ENCODE data around the gene GALK1. TPM values are rescaled to one million over a fixed set of nuclear protein-coding genes. Genes with fewer than 3 reads are reported as not detected.

Gene GALK1
- total RNA-seq, 1 experiment from 2014 or later = 33.5 TPM

DNA sequence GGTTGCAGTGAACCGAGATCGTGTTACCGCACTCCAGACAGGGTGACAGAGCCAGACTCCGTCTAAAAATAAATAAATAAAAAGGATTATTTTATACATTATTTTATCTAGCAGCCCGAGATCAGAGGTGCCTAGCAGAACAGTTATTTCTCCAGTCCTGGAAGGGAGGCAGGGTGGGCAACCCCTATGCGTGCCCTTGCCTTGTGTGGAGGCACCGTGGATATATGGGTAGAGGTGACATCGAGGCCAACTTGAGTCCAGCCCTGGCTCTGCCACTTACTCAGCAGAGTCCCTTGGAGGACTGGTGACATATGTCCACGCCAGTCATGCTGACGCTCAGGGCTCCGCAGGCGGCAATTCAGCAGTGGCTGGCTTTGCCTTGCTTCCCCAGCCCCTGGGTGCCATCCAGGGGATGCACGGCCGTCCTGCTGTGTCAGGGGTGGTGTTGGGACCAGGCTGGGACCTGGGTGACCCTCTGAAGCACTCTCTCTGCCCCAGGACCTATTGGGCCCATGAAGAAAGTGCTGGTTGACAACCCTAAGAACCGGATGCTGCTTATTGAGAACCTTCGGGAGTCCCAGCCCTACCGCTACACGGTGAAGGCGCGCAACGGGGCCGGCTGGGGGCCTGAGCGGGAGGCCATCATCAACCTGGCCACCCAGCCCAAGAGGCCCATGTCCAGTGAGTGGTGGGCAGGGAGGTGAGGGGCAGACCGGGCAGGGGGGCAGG, 13.2 kb downstream of the GALK1 start:
- no peak for DNase-seq (ENCODE audit: low read depth)

DNA sequence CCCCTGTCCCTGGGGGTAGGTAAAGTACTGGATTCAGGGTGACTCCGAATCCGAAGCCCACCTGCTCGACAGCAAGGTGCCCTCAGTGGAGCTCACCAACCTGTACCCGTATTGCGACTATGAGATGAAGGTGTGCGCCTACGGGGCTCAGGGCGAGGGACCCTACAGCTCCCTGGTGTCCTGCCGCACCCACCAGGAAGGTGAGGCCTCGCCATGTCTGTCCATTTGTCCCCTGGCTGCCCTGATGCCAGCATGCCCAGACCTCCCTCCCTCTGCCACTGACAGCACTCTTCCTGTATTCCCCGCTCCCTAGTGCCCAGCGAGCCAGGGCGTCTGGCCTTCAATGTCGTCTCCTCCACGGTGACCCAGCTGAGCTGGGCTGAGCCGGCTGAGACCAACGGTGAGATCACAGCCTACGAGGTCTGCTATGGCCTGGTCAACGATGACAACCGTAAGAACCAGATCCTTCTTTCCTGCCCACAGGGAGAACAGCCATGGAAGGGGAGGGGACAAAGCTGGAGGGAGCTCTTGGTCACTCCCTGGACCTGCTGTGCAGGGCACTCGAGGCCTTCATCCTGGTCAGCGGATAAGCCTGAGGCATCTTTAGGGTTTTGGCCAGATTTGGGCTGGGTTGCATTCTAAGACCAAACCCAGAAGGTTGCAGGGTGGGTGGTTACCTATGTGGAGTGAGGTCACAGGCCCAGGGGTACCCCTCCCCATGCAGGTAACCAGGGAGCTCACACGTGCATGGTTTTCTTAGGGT, 14.2 kb downstream of the GALK1 start:
- DNase-seq (ENCODE audit: low read depth) = no peak

DNA sequence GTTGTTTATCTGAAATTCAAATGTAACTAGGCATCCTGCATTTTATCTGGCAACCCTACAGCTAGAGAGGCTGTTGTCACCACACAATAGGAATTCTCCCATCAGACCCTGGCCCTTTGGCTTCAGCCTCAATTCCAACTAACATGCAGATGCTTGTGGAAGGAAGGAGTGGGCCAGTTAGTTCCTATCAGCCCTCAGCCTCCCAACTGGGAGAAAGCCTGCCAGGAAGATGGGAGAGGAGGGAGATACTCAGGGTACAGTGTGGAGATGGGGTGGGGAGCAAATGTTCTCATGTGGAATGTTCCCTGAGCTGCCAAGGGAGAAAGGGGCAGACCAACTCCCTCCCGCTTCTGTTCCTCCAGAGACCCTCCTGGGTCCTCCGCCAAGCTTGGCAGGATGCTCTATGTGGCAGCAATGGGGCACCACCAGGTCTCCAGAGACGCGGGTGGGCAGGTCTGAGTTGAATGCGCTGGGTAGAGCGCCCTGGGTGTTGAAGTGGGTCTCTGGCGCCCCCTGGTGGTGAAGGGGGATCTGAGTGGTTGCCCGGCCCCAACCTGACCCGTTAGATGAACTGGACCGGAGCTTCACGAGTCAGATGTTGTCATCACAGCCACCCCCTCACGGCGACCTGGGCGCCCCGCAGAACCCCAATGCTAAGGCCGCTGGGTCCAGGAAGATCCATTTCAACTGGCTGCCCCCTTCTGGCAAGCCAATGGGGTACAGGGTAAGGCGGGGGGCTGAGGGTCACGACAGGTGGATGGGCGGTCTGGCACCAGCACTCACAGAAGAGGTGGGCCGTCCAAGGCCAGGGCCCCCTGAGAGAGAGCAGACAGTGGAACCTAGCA, 15.2 kb downstream of the GALK1 start:
- DNase-seq (ENCODE audit: low read depth) = peak; percentile 69

DNA sequence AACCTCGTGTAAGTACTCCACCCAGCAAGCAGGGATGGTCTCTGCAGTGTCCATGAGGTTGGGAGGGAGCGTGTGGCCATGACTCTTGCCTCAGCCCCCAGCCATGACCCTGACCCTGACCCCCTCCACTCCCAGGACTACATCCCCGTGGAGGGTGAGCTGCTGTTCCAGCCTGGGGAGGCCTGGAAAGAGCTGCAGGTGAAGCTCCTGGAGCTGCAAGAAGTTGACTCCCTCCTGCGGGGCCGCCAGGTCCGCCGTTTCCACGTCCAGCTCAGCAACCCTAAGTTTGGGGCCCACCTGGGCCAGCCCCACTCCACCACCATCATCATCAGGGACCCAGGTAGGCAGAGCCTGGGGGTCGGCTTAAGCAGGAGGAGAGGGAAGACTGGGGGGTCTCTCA, 16.3 kb downstream of the GALK1 start:
- DNase-seq (ENCODE audit: low read depth) = no peak

DNA sequence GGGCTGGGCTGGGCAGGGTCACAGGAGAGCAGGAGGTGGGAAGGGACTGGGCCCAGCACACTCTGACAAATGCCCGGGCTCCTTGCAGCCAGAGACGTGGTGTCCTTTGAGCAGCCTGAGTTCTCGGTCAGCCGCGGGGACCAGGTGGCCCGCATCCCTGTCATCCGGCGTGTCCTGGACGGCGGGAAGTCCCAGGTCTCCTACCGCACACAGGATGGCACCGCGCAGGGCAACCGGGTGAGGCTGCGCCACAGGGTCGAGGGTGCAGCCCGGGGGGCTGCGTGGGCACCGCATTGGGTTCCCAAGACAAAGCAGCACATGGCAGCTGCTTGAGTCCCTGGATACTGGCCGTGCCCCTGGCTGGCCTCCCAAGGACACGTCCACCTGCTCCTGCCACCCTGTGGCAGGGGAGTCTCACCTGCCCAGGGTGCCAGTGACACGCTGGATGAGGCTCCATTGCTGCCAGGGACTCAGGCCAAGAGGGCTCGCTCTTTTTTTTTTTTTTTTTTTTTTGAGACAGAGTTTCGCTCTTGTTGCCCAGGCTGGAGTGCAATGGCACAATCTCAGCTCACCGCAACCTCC, 21.3 kb downstream of the GALK1 start:
- DNase-seq (ENCODE audit: low read depth) = no peak

DNA sequence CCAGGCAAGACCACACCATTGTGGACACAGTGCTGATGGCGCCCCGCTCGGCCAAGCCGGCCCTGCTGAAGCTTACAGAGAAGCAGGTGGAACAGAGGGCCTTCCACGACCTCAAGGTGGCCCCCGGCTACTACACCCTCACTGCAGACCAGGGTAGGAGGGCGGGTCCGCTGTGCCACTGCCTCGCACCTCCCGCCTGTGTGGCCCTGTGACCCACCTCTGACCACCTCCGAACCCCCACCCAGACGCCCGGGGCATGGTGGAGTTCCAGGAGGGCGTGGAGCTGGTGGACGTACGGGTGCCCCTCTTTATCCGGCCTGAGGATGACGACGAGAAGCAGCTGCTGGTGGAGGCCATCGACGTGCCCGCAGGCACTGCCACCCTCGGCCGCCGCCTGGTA, 22.7 kb downstream of the GALK1 start:
- no peak for DNase-seq (ENCODE audit: low read depth)

DNA sequence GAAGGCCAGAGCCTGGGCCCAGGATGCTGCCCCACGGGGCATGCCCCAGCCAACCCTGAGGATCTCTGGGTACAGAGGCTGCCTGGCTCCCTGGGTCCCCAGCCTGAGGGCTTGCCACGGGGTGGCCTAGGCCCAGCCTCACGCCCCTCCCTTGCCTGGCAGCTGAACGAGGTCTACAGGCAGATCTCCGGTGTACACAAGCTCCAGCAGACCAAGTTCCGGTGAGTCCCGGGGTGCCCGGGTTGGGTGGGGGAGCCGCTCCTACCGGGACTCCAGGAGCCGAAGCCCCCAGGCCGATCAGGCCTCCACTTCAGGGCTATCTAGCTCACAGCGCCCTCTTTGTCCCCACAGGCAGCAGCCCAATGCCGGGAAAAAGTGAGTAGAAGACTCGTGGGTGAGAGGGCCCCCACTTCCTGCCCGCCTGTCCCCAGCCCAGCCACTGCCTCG, 24.3 kb downstream of the GALK1 start:
- DNase-seq (ENCODE audit: low read depth) = no peak

DNA sequence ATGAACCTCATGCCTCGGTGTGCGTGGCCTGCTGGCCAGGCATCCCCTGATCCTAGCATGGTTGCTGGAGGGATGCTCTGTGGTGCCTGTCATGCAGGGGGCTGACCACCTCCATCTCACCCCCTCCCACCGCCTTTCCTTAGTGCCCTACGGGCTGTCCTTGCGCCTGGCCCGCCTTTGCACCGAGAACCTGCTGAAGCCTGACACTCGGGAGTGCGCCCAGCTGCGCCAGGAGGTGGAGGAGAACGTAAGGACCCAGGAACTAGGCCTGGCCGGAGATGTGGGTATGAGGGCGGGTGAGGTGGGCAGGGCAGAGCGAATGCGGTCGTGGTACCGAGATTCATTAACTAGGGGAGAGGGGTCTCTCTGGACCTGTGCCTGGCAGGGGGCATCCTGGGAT, 24.8 kb downstream of the GALK1 start:
- no peak for DNase-seq (ENCODE audit: low read depth)

DNA sequence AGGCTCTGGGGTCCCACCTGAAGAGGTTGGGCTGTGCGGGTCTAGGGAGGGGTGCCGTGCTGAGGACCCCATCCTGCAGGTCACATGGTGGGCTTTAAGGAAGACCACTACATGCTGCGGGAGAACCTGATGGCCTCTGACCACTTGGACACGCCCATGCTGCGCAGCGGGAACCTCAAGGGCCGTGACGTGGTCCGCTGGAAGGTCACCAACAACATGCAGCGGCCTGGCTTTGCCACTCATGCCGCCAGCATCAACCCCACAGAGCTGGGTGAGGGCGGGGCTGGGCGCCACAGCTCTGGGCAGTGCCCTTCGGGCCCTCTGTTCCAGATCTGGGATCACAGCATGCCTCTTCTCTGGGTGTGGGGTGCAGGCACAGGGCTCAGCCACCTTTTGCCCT, 25.2 kb downstream of the GALK1 start:
- DNase-seq (ENCODE audit: low read depth) = no peak

DNA sequence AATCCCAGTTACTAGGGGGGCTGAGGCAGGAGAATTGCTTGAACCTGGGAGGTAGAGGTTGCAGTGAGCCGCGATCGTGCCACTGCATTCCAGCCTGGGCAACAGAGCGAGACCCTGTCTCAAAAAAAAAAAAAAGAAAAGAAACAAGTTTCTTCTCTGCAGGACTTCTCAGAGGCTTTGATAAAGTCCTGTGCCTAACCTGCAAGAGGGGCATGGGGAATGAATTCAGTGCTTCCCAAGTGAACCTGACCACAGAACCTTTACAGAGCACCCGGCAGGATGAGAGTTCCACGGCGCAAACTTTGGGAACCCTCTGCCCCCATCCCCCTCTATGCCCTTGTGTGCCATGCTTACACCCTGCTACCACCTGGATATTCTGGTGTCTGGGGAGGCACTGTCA, 25.8 kb downstream of the GALK1 start:
- no peak for DNase-seq (ENCODE audit: low read depth)

DNA sequence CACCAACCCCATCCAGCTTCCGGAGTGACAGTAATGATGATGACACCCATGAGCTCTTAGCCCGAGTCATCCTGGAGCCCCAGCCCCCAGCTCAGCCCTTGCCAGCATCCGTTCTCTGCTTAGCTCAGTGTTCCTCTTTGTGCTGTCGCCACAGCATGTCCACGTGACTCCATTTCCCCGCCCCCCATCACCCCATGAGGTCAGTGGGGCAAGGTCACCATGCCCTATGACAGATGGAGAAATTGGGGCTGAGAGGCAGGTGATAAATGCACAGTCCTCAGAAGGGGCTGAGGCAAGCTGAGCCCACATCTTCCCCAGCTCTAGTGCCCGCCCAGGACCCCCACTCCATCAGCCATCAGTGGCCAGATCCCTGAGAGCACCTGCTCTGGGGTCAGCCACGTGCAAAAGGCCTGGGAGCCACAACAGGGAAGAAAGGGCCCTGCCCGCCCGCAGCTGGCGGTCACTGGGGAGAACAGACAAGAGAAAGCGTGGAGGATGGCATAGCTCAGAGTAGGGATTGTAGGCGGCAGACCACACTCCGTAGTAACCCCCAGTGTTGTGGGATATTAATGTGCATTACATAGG, 26.7 kb downstream of the GALK1 start:
- peak; percentile 44 for DNase-seq (ENCODE audit: low read depth)

DNA sequence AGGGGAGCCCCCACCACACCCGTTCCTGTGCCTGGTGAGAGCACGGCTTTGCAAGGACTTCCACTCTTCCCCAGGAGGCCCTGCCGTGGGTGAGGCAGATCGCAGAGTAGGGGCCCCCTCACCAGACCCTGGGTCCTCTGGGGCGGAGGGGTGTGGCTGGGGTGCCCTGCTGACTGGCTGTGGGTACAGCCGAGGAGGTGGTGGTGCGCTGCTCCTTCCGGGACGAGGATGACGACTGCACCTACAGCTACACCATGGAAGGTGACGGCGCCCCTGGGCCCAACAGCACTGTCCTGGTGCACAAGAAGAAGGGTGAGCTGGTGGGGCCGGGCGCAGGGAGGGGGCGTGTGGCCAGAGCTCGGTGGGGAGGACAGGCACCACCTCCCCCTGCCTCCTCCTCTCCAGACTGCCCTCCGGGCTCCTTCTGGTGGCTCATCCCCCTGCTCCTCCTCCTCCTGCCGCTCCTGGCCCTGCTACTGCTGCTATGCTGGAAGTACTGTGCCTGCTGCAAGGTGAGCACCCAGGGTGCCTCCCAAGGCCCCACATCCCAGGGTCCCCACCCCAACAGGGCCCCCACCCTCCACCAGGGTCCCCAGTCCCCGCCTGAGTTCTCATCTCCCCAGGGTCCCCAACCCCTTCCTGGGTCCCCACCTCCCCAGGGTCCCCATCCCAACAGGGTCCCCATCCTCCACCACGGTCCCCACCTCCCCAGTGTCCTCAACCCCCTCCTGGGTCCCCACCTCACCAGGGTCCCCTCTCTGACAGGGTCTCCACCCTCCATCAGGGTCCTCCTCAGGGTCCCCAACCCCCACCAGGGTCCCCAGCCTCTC, 27.6 kb downstream of the GALK1 start:
- no peak for DNase-seq (ENCODE audit: low read depth)

DNA sequence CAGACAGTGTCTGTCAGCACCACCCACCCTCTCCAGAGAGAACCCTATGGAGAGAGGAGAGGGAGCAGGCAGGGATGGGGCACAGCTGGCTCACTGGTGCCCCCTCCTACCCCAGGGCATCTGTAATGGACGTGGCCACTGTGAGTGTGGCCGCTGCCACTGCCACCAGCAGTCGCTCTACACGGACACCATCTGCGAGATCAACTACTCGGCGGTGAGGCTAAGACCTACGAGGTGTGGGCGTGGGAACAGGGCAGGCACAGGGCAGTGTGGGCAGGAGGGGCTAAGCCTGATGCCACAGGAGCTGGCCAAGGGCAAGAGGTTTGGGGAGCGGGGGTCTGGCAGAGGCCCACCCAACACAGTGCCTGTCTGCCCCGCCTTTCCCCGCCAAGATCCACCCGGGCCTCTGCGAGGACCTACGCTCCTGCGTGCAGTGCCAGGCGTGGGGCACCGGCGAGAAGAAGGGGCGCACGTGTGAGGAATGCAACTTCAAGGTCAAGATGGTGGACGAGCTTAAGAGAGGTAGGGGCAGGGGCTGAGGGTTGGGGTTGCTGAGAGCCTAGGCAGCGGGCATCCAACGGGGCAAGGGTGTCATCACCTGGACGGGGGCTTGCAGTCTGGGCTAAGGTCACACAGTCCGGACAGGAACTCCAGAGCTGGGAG, 28.7 kb downstream of the GALK1 start:
- no peak for DNase-seq (ENCODE audit: low read depth)

DNA sequence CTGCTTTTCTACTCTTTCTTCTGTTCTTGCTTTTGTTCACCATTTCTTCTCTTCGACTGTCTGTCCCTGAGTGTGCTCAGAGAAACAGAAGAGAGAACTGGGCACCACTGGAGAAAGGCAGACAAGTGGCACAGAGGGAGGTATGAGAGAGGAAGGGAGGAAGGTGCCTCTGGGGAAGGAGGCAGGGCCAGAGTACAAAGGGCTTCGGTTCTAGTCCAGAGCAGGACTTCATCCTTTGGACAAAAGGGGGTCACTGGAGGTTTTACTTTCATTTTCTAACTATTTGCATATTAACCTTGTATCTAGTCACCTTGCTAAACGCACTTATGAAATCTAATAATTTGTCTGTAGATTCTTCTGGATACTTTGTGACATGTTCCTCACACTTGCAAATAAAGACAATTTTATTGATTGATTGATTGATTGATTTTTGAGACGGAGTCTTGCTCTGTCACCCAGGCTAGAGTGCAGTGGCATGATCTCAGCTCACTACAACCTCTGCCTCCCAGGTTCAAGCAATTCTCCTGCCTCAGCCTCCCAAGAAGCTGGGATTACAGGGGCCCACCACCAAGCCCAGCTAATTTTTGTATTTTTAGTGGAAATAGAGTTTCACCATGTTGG, 30.2 kb downstream of the GALK1 start:
- no peak for DNase-seq (ENCODE audit: low read depth)

DNA sequence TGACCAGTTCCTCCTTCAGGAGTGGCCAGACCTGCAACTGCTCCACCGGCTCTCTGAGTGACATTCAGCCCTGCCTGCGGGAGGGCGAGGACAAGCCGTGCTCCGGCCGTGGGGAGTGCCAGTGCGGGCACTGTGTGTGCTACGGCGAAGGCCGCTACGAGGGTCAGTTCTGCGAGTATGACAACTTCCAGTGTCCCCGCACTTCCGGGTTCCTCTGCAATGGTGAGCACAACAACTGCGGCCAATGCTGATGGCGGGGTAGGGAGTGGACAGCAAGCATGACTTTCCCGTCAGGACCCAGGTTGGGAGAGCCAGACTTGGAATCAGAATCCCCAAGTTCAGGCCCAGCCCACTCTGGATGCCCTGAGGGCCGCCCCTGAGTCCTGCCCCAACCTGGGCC, 31.5 kb downstream of the GALK1 start:
- no peak for DNase-seq (ENCODE audit: low read depth)

DNA sequence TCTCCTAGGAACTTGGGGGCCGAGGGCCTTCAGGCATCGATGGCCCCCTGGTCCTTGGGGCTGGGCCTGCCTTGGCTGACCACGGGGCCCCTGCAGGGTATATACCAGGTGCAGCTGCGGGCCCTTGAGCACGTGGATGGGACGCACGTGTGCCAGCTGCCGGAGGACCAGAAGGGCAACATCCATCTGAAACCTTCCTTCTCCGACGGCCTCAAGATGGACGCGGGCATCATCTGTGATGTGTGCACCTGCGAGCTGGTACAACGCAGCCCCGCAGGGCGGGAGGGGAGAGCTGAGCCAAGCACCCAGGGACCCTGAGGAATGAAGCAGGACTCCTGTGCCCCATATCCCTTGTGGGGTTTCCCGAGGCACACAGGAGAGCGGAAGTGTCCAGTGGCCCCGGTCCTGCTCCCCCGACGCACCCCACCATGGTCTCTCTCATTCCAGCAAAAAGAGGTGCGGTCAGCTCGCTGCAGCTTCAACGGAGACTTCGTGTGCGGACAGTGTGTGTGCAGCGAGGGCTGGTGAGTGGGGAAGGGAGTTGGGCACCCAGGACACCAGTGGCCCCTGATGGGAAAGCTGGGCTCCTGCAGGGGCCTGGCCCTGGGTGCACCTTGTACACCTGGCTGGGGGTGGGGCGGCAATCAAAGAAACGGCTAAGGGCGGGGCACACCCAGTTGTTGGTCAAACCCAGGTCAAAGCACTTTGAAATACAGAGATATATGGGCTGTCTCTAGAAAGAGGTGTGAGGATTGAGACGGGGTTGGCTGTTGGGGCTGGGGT, 33.1 kb downstream of the GALK1 start:
- no peak for DNase-seq (ENCODE audit: low read depth)

DNA sequence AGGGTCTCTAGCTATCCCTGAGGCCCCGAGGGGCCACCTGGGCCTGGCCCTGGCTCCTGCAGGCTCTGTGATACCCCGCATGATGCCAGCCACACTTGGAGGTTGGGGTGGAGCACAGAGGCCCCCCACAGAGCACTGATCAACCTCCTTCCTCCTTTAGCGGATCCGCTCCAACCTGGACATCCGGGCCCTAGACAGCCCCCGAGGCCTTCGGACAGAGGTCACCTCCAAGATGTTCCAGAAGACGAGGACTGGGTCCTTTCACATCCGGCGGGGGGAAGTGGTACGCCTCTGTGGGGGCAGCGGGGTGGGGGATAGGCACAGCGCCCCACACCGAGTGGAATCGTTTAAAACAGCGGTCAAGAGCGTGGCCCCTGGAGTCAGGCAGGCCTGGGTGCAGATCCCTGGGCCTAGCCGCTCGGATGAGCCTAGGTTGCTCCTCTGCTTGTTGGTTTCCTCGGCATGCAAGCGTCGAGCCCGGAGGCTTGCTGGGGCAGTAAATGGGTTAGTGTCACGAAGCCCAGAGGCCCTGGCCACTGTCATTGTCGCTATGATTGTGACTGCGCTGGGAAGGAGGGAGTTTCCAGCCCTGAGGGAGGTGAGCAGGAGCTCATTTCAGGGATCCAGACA, 33.8 kb downstream of the GALK1 start:
- no peak for DNase-seq (ENCODE audit: low read depth)

DNA sequence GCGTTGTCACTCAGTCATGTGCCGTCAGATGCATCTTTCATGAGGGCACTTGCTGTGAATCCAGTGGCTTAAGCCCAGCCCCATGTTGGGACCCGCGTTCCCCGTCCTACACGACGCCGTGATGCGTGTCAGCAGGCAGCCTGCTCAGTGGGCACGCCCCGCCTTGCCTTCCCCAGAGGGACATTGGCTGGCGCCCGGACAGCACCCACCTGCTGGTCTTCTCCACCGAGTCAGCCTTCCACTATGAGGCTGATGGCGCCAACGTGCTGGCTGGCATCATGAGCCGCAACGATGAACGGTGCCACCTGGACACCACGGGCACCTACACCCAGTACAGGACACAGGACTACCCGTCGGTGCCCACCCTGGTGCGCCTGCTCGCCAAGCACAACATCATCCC, 34.9 kb downstream of the GALK1 start:
- no peak for DNase-seq (ENCODE audit: low read depth)

All from HT1080 (cell line).